HAP-1 (cell line): Measurements from ENCODE around the gene TSKU.

Experiments
- DNase-seq, 2 experiments: peaks; one replicate each; pipeline ENCODE4 v3.0.0-alpha.2; 2016 to 2020; ENCODE audit warnings: low spot score in 2 of 2
- H3K27me3 ChIP-seq: fragments of 250-450 bp; sonication (Bioruptor Pico); 2 replicates; pipeline ENCODE4 v1.5.1; 2020; ENCODE audit warnings: low read depth, mild to moderate bottlenecking, moderate library complexity
- H3K36me3 ChIP-seq: fragments of 250-450 bp; sonication (Bioruptor Pico); replicated peaks from 2 replicates; pipeline ENCODE4 v1.5.1; 2020; ENCODE audit warnings: mild to moderate bottlenecking
- H3K4me1 ChIP-seq: fragments of 250-450 bp; sonication (Bioruptor Pico); 2 replicates; pipeline ENCODE4 v1.5.1; 2020; ENCODE audit warnings: mild to moderate bottlenecking
- H3K4me3 ChIP-seq: fragments of 250-450 bp; sonication (Bioruptor Pico); 2 replicates; pipeline ENCODE4 v1.5.1; 2020; ENCODE audit warnings: mild to moderate bottlenecking, moderate library complexity
- H3K9me3 ChIP-seq: fragments of 250-450 bp; sonication (Bioruptor Pico); 2 replicates; pipeline ENCODE4 v1.5.1; 2020; ENCODE audit warnings: mild to moderate bottlenecking, moderate library complexity
- in situ Hi-C: fragments of 300-500 bp; cut with MboI; formaldehyde crosslinking; loops from 3 replicates; pipeline ENCODE4 v1.14.3; 2020; ENCODE audit warnings: low sequenced_read_pairs, inconsistent platforms, mixed read lengths

The TSKU gene

DNA sequence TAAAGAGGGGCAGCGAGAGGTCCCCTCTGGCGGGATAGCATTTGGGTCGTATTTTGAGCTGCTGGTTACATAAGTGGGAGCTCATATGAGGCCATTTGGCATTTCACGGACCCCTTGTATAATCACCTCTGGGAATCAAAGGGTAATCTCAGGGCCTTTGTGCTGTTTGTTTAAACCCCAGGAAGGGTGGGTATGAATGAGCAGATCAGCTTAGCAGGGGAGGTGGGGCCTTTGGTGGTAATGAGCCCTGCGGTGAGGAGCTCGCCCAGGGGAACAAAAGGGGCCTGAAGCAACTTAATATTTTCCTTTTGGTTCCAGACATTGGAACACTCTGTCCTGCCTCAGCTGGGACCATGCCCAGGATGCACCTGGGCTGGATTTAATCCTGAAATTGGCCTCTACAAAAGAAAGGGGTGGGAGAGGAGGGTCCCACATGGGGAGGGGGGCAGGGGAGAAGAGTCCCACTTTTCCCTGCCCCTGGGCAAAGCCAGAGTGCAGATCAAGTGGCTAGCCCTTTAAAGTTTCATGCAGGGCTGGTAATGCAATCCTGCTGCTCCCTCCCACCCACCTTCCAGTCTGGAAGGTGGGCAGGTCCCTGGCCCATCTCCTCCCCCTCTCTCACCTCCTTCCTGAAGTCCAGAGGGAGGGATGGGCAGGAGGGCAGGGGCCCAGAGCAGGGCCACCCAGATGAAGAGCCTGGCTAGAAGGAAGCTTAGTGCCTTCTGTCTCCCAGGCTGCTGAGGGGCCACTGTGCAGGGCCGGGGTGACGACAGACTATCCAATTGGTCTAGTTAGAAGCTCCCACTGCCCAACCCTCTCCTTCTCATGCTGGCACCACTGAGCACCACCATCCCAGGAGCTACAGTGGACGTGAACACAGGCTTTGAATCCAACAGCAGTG, 10.5 kb downstream of the TSKU start:
- peaks cover 7% of the 10 kb centered on the region for H3K36me3 ChIP-seq
- in situ Hi-C loops: no loop called here
- DNase-seq: peak; percentile 92 to 95
- peaks cover 27% of the 10 kb centered on the region for H3K4me1 ChIP-seq
- no peak overlapping the region for H3K4me3 ChIP-seq
- H3K27me3 ChIP-seq: no peaks in the 10 kb centered on the region
- peaks cover 16% of the 10 kb centered on the region for H3K9me3 ChIP-seq

DNA sequence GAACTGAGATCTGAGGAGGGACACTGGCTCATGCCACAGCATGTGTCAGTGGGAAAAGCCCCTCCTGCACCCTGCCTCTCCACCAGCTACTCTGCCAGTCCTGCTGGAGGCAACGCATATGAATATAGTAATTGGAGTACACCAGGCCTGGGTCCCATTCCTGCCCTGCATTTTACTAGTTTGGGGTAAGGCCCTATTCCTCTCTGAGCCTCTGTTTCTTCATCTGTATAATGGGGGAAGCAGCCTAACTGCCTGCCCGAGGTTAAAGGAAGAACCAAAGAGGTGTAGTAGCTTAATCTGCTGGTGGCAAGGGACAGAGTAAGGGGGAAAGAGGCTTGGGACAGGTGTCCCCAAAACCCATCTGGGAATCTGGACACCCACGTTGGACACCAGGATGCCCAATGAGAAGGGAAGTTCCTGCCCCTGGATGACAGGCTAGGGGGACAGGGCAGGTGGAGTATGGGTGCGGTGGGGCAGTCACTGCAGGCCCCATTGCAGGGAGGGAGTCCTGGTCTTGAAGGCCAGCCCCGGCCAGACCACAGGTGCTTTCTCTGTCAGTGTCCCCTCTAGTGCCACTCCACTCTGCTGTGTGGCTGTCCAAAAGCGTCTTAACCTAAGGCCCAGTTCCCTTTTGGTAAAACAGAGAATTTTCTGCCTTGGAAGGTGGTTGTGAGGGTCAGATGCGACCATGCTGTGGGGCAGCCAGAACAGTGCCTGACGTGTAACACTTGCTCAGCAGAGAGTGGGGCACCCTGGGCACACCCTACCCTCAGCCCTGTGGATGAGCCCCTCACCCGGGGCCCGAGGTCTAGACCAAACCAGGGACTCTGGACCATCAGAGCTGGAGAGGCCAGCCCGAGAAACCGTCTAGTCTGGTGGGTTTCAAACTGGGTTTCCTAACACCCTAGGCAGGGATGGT, 11.5 kb downstream of the TSKU start:
- Histone ChIP-seq H3K4me3 (no peak overlapping the region), H3K4me1 (peaks cover 35% of the 10 kb centered on the region), H3K9me3 (peaks cover 16% of the 10 kb centered on the region), H3K27me3 (no peaks in the 10 kb centered on the region), H3K36me3 (peaks cover 7% of the 10 kb centered on the region)
- no peak for DNase-seq
- in situ Hi-C loops: loop anchor here (5.0 kb wide), 1 partner anchor 57 kb away; no protein-coding TSS in a partner anchor

DNA sequence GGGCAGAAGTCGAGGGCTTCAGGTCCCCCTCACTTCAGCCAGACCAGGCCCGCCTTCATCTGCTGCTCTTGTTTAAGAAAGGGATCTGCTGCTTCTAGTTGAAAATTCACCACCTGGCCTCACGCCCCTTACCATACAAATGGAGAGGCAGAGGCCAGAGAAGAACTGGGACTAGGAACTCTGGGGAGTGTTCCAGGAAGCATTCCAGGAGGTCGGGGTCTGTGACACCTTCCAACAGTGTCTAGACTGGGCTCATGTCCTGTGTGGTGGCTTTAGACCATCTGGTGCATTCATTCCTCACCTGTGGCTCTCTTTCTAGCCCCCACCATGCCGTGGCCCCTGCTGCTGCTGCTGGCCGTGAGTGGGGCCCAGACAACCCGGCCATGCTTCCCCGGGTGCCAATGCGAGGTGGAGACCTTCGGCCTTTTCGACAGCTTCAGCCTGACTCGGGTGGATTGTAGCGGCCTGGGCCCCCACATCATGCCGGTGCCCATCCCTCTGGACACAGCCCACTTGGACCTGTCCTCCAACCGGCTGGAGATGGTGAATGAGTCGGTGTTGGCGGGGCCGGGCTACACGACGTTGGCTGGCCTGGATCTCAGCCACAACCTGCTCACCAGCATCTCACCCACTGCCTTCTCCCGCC, 12.3 kb downstream of the TSKU start:
- peaks cover 16% of the 10 kb centered on the region for H3K9me3 ChIP-seq
- in situ Hi-C loops: loop anchor here (5.0 kb wide), 1 partner anchor 58 kb away; no protein-coding TSS in a partner anchor
- H3K4me1 ChIP-seq: peaks cover 35% of the 10 kb centered on the region
- no peak overlapping the region for H3K4me3 ChIP-seq
- no peaks in the 10 kb centered on the region for H3K27me3 ChIP-seq
- DNase-seq: no peak
- H3K36me3 ChIP-seq: peaks cover 7% of the 10 kb centered on the region

DNA sequence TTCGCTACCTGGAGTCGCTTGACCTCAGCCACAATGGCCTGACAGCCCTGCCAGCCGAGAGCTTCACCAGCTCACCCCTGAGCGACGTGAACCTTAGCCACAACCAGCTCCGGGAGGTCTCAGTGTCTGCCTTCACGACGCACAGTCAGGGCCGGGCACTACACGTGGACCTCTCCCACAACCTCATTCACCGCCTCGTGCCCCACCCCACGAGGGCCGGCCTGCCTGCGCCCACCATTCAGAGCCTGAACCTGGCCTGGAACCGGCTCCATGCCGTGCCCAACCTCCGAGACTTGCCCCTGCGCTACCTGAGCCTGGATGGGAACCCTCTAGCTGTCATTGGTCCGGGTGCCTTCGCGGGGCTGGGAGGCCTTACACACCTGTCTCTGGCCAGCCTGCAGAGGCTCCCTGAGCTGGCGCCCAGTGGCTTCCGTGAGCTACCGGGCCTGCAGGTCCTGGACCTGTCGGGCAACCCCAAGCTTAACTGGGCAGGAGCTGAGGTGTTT, 12.8 kb downstream of the TSKU start:
- no peak for DNase-seq
- peaks cover 31% of the 10 kb centered on the region for H3K4me1 ChIP-seq
- H3K4me3 ChIP-seq: no peak overlapping the region
- H3K27me3 ChIP-seq: no peaks in the 10 kb centered on the region
- peaks cover 16% of the 10 kb centered on the region for H3K9me3 ChIP-seq
- peaks cover 7% of the 10 kb centered on the region for H3K36me3 ChIP-seq
- in situ Hi-C loops: loop anchor here (5.0 kb wide), 1 partner anchor 59 kb away; no protein-coding TSS in a partner anchor

DNA sequence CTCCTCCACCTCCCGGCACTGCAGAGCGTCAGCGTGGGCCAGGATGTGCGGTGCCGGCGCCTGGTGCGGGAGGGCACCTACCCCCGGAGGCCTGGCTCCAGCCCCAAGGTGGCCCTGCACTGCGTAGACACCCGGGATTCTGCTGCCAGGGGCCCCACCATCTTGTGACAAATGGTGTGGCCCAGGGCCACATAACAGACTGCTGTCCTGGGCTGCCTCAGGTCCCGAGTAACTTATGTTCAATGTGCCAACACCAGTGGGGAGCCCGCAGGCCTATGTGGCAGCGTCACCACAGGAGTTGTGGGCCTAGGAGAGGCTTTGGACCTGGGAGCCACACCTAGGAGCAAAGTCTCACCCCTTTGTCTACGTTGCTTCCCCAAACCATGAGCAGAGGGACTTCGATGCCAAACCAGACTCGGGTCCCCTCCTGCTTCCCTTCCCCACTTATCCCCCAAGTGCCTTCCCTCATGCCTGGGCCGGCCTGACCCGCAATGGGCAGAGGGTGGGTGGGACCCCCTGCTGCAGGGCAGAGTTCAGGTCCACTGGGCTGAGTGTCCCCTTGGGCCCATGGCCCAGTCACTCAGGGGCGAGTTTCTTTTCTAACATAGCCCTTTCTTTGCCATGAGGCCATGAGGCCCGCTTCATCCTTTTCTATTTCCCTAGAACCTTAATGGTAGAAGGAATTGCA, 13.5 kb downstream of the TSKU start:
- H3K9me3 ChIP-seq: peaks cover 12% of the 10 kb centered on the region
- in situ Hi-C loops: loop anchor here (5.0 kb wide), 1 partner anchor 59 kb away; no protein-coding TSS in a partner anchor
- no peaks in the 10 kb centered on the region for H3K27me3 ChIP-seq
- DNase-seq: no peak
- peaks cover 7% of the 10 kb centered on the region for H3K36me3 ChIP-seq
- peaks cover 27% of the 10 kb centered on the region for H3K4me1 ChIP-seq
- H3K4me3 ChIP-seq: no peak overlapping the region

DNA sequence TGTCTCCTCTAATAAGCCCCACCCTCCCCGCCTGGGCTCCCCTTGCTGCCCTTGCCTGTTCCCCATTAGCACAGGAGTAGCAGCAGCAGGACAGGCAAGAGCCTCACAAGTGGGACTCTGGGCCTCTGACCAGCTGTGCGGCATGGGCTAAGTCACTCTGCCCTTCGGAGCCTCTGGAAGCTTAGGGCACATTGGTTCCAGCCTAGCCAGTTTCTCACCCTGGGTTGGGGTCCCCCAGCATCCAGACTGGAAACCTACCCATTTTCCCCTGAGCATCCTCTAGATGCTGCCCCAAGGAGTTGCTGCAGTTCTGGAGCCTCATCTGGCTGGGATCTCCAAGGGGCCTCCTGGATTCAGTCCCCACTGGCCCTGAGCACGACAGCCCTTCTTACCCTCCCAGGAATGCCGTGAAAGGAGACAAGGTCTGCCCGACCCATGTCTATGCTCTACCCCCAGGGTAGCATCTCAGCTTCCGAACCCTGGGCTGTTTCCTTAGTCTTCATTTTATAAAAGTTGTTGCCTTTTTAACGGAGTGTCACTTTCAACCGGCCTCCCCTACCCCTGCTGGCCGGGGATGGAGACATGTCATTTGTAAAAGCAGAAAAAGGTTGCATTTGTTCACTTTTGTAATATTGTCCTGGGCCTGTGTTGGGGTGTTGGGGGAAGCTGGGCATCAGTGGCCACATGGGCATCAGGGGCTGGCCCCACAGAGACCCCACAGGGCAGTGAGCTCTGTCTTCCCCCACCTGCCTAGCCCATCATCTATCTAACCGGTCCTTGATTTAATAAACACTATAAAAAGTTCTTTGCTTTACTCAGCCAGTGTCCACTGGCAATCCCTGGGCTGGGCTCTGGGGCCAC, 14.4 kb downstream of the TSKU start:
- H3K4me1 ChIP-seq: peaks cover 23% of the 10 kb centered on the region
- DNase-seq: no peak
- in situ Hi-C loops: loop anchor here (5.0 kb wide), 1 partner anchor 60 kb away; no protein-coding TSS in a partner anchor
- H3K4me3 ChIP-seq: no peak overlapping the region
- H3K9me3 ChIP-seq: peaks cover 3% of the 10 kb centered on the region; the same call in 1 of the 2 replicates
- peaks cover 4% of the 10 kb centered on the region for H3K36me3 ChIP-seq
- no peaks in the 10 kb centered on the region for H3K27me3 ChIP-seq

DNA sequence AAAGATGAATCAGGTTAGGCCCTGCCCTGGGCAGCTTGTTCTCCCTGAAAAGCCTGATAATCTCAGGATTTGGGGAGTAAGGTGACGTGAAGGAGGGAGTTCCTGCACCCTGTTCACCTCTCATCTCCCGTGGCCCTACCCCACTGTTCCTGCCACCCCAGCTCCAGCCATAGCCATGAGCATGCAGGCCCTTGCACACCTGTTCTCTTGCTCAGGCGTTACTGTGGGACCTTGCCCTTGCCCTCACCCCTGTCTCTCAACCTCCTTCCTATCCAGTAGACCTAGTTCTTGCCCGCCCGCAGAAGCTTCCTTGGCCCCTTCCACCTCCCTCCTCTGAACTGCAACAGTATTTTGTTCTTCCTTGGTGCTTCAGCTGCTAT, 15.0 kb downstream of the TSKU start:
- Histone ChIP-seq H3K4me1 (peaks cover 17% of the 10 kb centered on the region), H3K36me3 (peaks cover 4% of the 10 kb centered on the region), H3K4me3 (no peak overlapping the region), H3K27me3 (no peaks in the 10 kb centered on the region), H3K9me3 (no peaks in the 10 kb centered on the region)
- DNase-seq: no peak
- in situ Hi-C loops: loop anchor here (5.0 kb wide), 1 partner anchor 61 kb away; no protein-coding TSS in a partner anchor

DNA sequence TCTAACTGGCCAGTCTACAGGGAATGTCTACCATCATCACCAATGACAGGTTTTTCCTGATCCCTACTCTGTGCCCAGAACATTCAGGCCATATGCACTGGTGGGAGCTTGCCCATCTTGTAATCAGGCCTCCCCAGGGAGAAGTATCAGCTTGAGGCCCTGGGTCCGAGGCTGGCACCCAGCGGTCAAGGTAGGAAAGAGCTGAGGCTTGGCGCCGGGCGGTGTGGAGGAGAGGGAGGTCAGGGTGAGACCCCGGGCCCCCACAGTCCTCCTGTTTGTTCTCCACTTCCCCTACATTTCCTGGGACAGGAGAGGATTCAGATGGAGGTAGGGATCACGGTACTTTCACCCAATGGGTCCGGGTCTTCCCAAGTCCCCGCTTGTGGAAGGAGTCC, 15.5 kb downstream of the TSKU start:
- H3K9me3 ChIP-seq: no peaks in the 10 kb centered on the region
- H3K27me3 ChIP-seq: no peaks in the 10 kb centered on the region
- H3K4me1 ChIP-seq: peaks cover 16% of the 10 kb centered on the region
- in situ Hi-C loops: loop anchor here (5.0 kb wide), 1 partner anchor 61 kb away; no protein-coding TSS in a partner anchor
- DNase-seq: no peak
- H3K4me3 ChIP-seq: peak overlapping the region; percentile 22; the same call in 1 of the 2 replicates
- peaks cover 4% of the 10 kb centered on the region for H3K36me3 ChIP-seq

DNA sequence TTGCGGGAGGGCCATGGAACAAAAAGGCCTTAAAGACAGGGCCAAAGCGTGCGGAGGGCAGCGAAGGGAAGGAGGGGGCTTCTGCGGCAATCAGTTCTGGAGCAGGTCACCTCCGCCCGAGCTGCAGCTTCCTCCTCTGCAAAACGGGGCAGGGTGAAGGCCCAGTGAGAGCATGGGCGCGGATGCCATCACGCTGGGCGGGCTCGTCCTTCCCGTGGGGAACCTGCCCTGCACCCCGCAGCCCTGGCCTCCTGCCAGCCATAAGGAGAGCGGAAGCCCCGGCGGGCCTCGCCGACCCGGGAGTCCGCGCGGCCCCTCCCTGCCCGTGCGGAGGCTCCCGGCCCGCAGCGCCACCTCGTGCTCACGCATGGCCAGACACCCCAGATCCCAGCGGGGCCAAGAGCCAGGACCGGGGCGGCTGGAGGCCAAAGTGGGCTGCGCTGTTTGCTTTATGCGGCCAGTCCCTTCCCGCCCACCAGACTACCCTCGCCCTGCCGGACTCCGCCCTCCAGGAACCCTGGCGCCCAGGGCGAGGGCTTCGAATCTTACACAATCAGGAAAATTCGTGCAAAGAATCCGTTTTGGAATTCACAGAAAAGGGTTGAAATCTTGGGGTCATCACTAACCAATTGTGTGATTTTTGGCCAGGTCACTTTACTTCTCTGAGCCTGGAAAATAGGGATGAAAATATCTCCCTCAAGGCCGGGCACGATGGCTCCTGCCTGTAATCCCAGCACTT, 16.1 kb downstream of the TSKU start:
- Histone ChIP-seq H3K4me1 (peaks cover 10% of the 10 kb centered on the region), H3K4me3 (peak overlapping the region; percentile 22), H3K27me3 (no peaks in the 10 kb centered on the region), H3K36me3 (peaks cover 4% of the 10 kb centered on the region), H3K9me3 (no peaks in the 10 kb centered on the region)
- peak; percentile 55 to 91 for DNase-seq
- in situ Hi-C loops: loop anchor here (5.0 kb wide), 1 partner anchor 62 kb away; no protein-coding TSS in a partner anchor

DNA sequence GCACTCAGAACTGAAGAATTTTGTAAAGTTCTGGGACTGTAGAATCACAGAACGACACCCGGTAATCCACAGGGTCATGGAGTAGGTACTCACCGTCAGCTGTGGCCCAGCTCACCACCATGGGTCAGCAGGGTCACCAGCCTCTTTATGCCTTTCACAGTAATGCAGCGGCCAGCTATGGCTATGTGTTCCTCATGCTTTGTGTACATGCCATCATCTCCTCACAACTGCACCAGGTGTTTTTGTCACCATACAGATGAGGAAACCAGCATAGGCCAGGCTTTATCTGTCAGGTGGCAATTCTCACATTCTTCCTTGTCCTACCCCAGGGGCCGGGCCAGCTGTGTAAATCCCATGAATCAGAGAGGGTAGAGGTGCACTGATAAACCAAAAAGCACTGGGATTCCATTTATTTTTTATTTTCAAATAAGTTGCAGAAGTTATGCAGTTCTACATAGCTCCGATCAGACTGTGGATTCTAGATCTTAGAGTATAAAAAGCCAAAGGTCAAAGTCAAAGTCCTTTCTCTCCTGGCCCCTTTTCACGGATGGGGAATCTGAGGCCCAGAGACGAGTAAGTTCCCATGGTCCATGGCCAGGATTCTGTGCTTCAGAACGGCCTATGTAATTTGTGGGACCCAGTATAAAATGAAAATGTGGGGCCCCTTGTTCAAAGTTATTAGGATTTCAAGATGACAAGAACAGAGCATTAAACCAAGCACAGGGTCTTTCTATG, 17.5 kb downstream of the TSKU start:
- no peaks in the 10 kb centered on the region for H3K27me3 ChIP-seq
- in situ Hi-C loops: loop anchor here (10.0 kb wide), 1 partner anchor 114 kb away; no protein-coding TSS in a partner anchor
- no peaks in the 10 kb centered on the region for H3K9me3 ChIP-seq
- DNase-seq: no peak
- H3K4me1 ChIP-seq: peaks cover 8% of the 10 kb centered on the region
- H3K36me3 ChIP-seq: peaks cover 4% of the 10 kb centered on the region; the same call in 1 of the 2 replicates
- no peak overlapping the region for H3K4me3 ChIP-seq

DNA sequence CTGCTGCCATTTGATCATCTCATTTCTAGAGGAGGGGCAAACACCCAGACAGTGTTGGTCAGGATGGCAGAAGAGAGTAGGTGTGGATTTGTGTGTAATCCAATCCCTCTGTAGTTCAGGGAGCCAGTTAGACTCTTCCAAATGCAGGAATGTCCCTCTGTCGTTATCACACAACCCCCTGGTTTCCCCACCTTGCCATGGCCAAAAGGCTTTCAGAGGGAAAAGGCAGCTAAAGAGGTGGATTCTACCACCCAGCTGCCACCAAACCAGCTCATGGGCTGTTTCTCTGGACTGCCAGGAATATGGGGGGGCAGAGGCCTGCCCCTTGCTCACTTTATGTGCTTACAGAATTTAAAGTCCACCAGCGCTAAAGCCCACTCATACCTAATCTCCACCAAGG, 18.1 kb downstream of the TSKU start:
- Histone ChIP-seq H3K4me1 (peaks cover 8% of the 10 kb centered on the region), H3K4me3 (no peak overlapping the region), H3K9me3 (no peaks in the 10 kb centered on the region), H3K27me3 (no peaks in the 10 kb centered on the region), H3K36me3 (no peaks in the 10 kb centered on the region; the same call in 1 of the 2 replicates)
- no peak for DNase-seq
- in situ Hi-C loops: loop anchor here (10.0 kb wide), 1 partner anchor 114 kb away; no protein-coding TSS in a partner anchor
